Heart right ventricle (tissue), 16 donors: ENCODE data around the gene SYNM. TPM values are rescaled to one million over a fixed set of nuclear protein-coding genes. Genes with fewer than 3 reads are reported as not detected.
A peak's percentile ranks its signal among the peaks of the same experiment; 100 is the strongest.

Experiments used
- ATAC-seq, 8 donors: fragments of 200-7000 bp; cut with Tn5 transposase; one replicate each; pipeline ENCODE4 v1.9.1; 2020; ENCODE audit warnings: mild to moderate bottlenecking in 8 of 8, moderate library complexity in 8 of 8, moderate number of reproducible peaks in 1 of 8
- DNase-seq, 2 donors: peaks; one replicate each; pipeline ENCODE4 v3.0.0-alpha.2; 2020
- H3K27ac ChIP-seq, 10 donors: fragments of 200-600 bp; sonication (generic) in 2 of 10; one replicate each; pipeline versions ENCODE4 v1.5.0 to v1.8.0; 2020 to 2022; ENCODE audit warnings: mild to moderate bottlenecking in 3 of 10
- H3K27me3 ChIP-seq, 7 donors: fragments of 200-600 bp; one replicate each; pipeline ENCODE4 v1.8.0; 2021 to 2022; ENCODE audit warnings: mild to moderate bottlenecking in 2 of 7
- H3K36me3 ChIP-seq, 9 donors: fragments of 200-600 bp; sonication (generic) in 1 of 9; one replicate each; pipeline versions ENCODE4 v1.5.0 to v1.8.0; 2020 to 2022; ENCODE audit warnings: mild to moderate bottlenecking in 2 of 9
- H3K4me1 ChIP-seq, 9 donors: fragments of 200-600 bp; sonication (generic) in 1 of 9; one replicate each; pipeline versions ENCODE4 v1.5.0 to v1.8.0; 2020 to 2022; ENCODE audit warnings: mild to moderate bottlenecking in 4 of 9
- H3K4me3 ChIP-seq, 10 donors: fragments of 200-600 bp; sonication (generic) in 2 of 10; one replicate each; pipeline versions ENCODE4 v1.5.0 to v1.8.0; 2020 to 2022; ENCODE audit warnings: mild to moderate bottlenecking in 7 of 10, moderate library complexity in 2 of 10
- H3K9me3 ChIP-seq, 11 donors: fragments of 200-600 bp in 10 of 11; sonication (generic) in 2 of 11; one replicate each; pipeline versions ENCODE4 v1.5.0 to v1.8.0; 2013 to 2022; ENCODE audit warnings: mild to moderate bottlenecking in 2 of 11, control low read depth in 1 of 11, moderate library complexity in 1 of 11
- WGBS, 2 donors: extraction: QIAGEN DNeasy Blood & Tissue Kit; methylation state at CpG; one replicate each; pipeline ENCODE4 v1.1.7; 2013; ENCODE audit warnings: inconsistent platforms in 1 of 2; 5-methylcytosine and 5-hydroxymethylcytosine counted together
- intact Hi-C, 10 donors: fragments of 100-400 bp; cut with DNase I; formaldehyde crosslinking; loops; one replicate each; pipeline versions ENCODE4 v1.11.1 to v1.14.2; 2022
- polyA plus RNA-seq, 2 donors: library from polyadenylated mRNA; stranded (reverse); fragments of 200-250 nt; gene quantifications; one replicate each; pipeline ENCODE4 v1.2.3, GENCODE V29; 2013
- total RNA-seq, 10 donors: library from RNA; stranded (reverse); fragmentation: NEBNext Ultra II Directional in 3 of 10; extraction: Animal tissue kit (Norgen Biotek cat#: 25700) in 3 of 10; gene quantifications; one replicate each; pipeline versions ENCODE4 v1.2.1 to v1.2.4, GENCODE V29; 2021 to 2023
- TF ChIP-seq, protein P1 (sequence below), 9 donors: fragments of 200-600 bp; sonication (generic) in 2 of 9; IDR thresholded peaks; one replicate each; pipeline versions ENCODE4 v1.5.0 to v1.8.0; 2021 to 2022; ENCODE audit warnings: antibody characterized with exemption in 9 of 9, mild to moderate bottlenecking in 5 of 9, moderate library complexity in 1 of 9
- donor health status: Arrhythmogenic right ventricular cardiomyopathy.
- donor health status: ischemic (EF 13 %, LVEDD 7.1; RV severe dilation, severe dysfunction).
- donor health status: healthy with polysubstance abuse.
- donor health status: DM: no; HTN: yes; CAD: no.
- donor health status: DM: no; HTN: no; CAD: no.
- donor health status: ischemic (EF 25% LVEDD 6.9; RV normal size, moderate dysfunction).
- donor health status: ischemic (EF 25% LVEDD 5.7; RV mildly dilated, moderate dysfunction).
- donor health status: healthy.
- donor health status: DM: yes; HTN: yes; CAD: no.
- donor health status: Ischemic cardiomyopathy.
- donor health status: ischemic (EF 35%, LVEDD 5.7; RV mildly dilated, moderate dysfunction).
- donor health status: nonischemic (EF 11% LVEDD 7.7; RV severe dilation, severe dysfunction).
- donor health status: DM: yes; HTN: yes; CAD: no.
- donor health status: PGD.
- donor health status: ischemic (EF 29% LVEDD 5.4; RV normal size, mild dysfunction).
- donor health status: nonischemic (EF 23%, LVEDD 6.1; RV moderate dilation, normal function).

SYNM gene
- total and polyA plus RNA-seq, 12 donors: 59.4 to 456 (median 350) TPM

DNA sequence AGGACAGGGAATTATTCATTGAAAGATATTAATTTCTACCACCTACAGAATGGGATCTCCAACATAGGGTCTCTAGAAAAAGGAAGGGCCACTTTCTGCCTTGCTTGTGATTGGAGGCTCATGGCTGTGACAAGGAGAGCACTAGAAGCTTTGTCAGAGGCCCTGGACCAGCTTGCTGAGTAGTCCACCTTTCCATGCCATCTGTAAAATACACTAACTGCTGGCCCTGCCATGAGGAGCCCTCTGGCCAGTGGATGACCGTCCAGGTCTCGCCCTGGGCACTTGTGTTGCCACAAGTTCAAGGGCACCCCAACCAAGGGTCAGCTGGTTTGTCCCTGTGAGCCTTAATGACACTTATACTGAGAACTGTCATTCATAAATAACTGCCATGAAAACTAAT is 1.6 kb upstream of the SYNM start:
- no peak overlapping the region for H3K4me3 ChIP-seq
- H3K27ac ChIP-seq: no peak overlapping the region
- H3K36me3 ChIP-seq: no peaks in the 10 kb centered on the region
- TF ChIP-seq, protein P1, sequence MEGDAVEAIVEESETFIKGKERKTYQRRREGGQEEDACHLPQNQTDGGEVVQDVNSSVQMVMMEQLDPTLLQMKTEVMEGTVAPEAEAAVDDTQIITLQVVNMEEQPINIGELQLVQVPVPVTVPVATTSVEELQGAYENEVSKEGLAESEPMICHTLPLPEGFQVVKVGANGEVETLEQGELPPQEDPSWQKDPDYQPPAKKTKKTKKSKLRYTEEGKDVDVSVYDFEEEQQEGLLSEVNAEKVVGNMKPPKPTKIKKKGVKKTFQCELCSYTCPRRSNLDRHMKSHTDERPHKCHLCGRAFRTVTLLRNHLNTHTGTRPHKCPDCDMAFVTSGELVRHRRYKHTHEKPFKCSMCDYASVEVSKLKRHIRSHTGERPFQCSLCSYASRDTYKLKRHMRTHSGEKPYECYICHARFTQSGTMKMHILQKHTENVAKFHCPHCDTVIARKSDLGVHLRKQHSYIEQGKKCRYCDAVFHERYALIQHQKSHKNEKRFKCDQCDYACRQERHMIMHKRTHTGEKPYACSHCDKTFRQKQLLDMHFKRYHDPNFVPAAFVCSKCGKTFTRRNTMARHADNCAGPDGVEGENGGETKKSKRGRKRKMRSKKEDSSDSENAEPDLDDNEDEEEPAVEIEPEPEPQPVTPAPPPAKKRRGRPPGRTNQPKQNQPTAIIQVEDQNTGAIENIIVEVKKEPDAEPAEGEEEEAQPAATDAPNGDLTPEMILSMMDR (IDR thresholded peaks at IDR 0.05): no peak
- peaks cover 0 to 74% (median 17%) of the 10 kb centered on the region in 7 donors for H3K27me3 ChIP-seq
- intact Hi-C loops: loop anchor here in 4 of 10 donors (1.0 to 10.0 kb wide), 4 partner anchors 109 to 632 kb away; partner anchors contain the start of gene LYSMD4 (in 1 of the 4)
- ATAC-seq: no peak
- WGBS, 2 donors: 86 to 90% methylated on average over 2 of the region's 2 CpGs
- peaks cover 0 to 34% (median 22%) of the 10 kb centered on the region in 9 donors for H3K4me1 ChIP-seq
- no peaks in the 10 kb centered on the region for H3K9me3 ChIP-seq
- no peak for DNase-seq

GRCh38 chr15:99105514-99106341 is 848 bp downstream of the SYNM start:
- peaks cover 0 to 4% (median 0%) of the 10 kb centered on the region in 9 donors for H3K36me3 ChIP-seq
- TF ChIP-seq, protein P1 (IDR thresholded peaks at IDR 0.05): peak in 3 of 9 donors; percentile 13 to 28 (median 23)
- peak overlapping the region; percentile 37 to 81 (median 72) for H3K4me3 ChIP-seq
- H3K27ac ChIP-seq: peak overlapping the region; percentile 57 to 95 (median 92)
- intact Hi-C loops: loop anchor here in 5 of 10 donors (2.0 to 10.0 kb wide), 5 partner anchors 37 to 629 kb away; partner anchors contain the start of gene LYSMD4 (in 1 of the 5)
- peaks cover 0 to 51% (median 35%) of the 10 kb centered on the region in 9 donors for H3K4me1 ChIP-seq
- peak; percentile 47 to 69 for DNase-seq
- no peaks in the 10 kb centered on the region for H3K9me3 ChIP-seq
- ATAC-seq: peak; percentile 8 to 57 (median 18)
- WGBS, 2 donors: 1% methylated on average over 92 to 115 of the region's 116 CpGs
- H3K27me3 ChIP-seq: peaks cover 0 to 58% (median 7%) of the 10 kb centered on the region in 7 donors

GRCh38 chr15:99106417-99107220 is 1.7 kb downstream of the SYNM start:
- Histone ChIP-seq H3K4me1 (peaks cover 0 to 58% (median 37%) of the 10 kb centered on the region in 9 donors), H3K9me3 (no peaks in the 10 kb centered on the region), H3K4me3 (peak overlapping the region; percentile 37 to 81 (median 72)), H3K36me3 (peaks cover 0 to 4% (median 0%) of the 10 kb centered on the region in 9 donors), H3K27me3 (peaks cover 0 to 49% (median 5%) of the 10 kb centered on the region in 7 donors), H3K27ac (peak overlapping the region; percentile 57 to 95 (median 92))
- WGBS, 2 donors: 17 to 21% methylated on average over 15 of the region's 15 CpGs
- intact Hi-C loops: loop anchor here in 4 of 10 donors (2.0 to 10.0 kb wide), 4 partner anchors 36 to 628 kb away; partner anchors contain the start of gene LYSMD4 (in 1 of the 4)
- ATAC-seq (peak; percentile 34 to 79 (median 72)), DNase-seq (peak; percentile 55 to 71)
- TF ChIP-seq, protein P1 (IDR thresholded peaks at IDR 0.05): no peak
